HG03457 (cell line): ENCODE results near the gene COL4A4.
A peak's percentile ranks its signal among the peaks of the same experiment; 100 is the strongest.

Experiments used
- ATAC-seq: cut with Tn5 transposase; IDR thresholded peaks from one replicate; pipeline ENCODE4 v1.9.1; 2021; ENCODE audit warnings: moderate number of reproducible peaks; ENCODE audit not compliant: unreplicated experiment

The COL4A4 gene

GRCh38 chr2:227035711-227036367 lies 128.2 kb downstream of the COL4A4 start:
- no peak for ATAC-seq

GRCh38 chr2:227033471-227034148 lies 130.4 kb downstream of the COL4A4 start:
- peak; percentile 67 for ATAC-seq

- no peak for ATAC-seq
Measured at GRCh38 chr2:227031379-227031778, 132.6 kb downstream of the COL4A4 start.

GRCh38 chr2:227030789-227031188 lies 133.2 kb downstream of the COL4A4 start:
- no peak for ATAC-seq

GRCh38 chr2:227029426-227030105 lies 134.4 kb downstream of the COL4A4 start:
- no peak for ATAC-seq

GRCh38 chr2:227025510-227025909 lies 138.5 kb downstream of the COL4A4 start:
- no peak for ATAC-seq

- ATAC-seq = no peak
Measured at GRCh38 chr2:227022608-227023007, 141.4 kb downstream of the COL4A4 start.

GRCh38 chr2:227020416-227020815 lies 143.6 kb downstream of the COL4A4 start:
- no peak for ATAC-seq

GRCh38 chr2:227016894-227017293 lies 147.1 kb downstream of the COL4A4 start:
- no peak for ATAC-seq

- ATAC-seq = no peak
Measured at GRCh38 chr2:227013881-227014280, 150.1 kb downstream of the COL4A4 start.

GRCh38 chr2:227013330-227013729 lies 150.7 kb downstream of the COL4A4 start:
- no peak for ATAC-seq

GRCh38 chr2:227010433-227010832 lies 153.6 kb downstream of the COL4A4 start:
- ATAC-seq = no peak

GRCh38 chr2:227007940-227008339 lies 156.1 kb downstream of the COL4A4 start:
- no peak for ATAC-seq

GRCh38 chr2:227007148-227007547 lies 156.9 kb downstream of the COL4A4 start:
- ATAC-seq = no peak

- no peak for ATAC-seq
Measured at GRCh38 chr2:227006189-227006897, 157.7 kb downstream of the COL4A4 start.

- no peak for ATAC-seq
Measured at GRCh38 chr2:227004482-227004881, 159.5 kb downstream of the COL4A4 start.

GRCh38 chr2:227000123-227000522 lies 163.9 kb downstream of the COL4A4 start:
- no peak for ATAC-seq

- ATAC-seq = no peak
Measured at GRCh38 chr2:226999661-227000060, 164.3 kb downstream of the COL4A4 start.

GRCh38 chr2:226995625-226996041 lies 168.4 kb downstream of the COL4A4 start:
- no peak for ATAC-seq

- ATAC-seq = no peak
Measured at GRCh38 chr2:226994775-226995174, 169.2 kb downstream of the COL4A4 start.

GRCh38 chr2:226993171-226993570 lies 170.8 kb downstream of the COL4A4 start:
- no peak for ATAC-seq
